Panc1 (cell line): ENCODE data around the gene LRCH1. TPM values are rescaled to one million over a fixed set of nuclear protein-coding genes. Genes with fewer than 3 reads are reported as not detected.

ENCODE experiments used
- ATAC-seq: fragments of 200-7000 bp; cut with Tn5 transposase; 2 replicates; pipeline ENCODE4 v1.9.1; 2020; ENCODE audit warnings: mild to moderate bottlenecking, moderate library complexity
- BruUV-seq: library from RNA; stranded (reverse); fragments of 400-500 nt; replicated peaks from 2 replicates; lab custom pipeline; 2021; lab: Mats Ljungman, UMichigan
- CTCF ChIA-PET: fragments of 300-600 bp; sonication (Branson Sonifier 250); formaldehyde crosslinking; loops from one replicate; lab custom pipeline; 2022; ENCODE audit warnings: antibody characterized with exemption; lab: Charles Lee
- POLR2A ChIA-PET: fragments of 300-600 bp; sonication (Branson Sonifier 250); formaldehyde crosslinking; loops from one replicate; lab custom pipeline; 2022; ENCODE audit warnings: antibody characterized with exemption; lab: Charles Lee
- DNase-seq: peaks from one replicate; pipeline ENCODE4 v3.0.0-alpha.2; 2010; ENCODE audit warnings: low read depth, low spot score
- H3K27ac ChIP-seq: 2 replicates; pipeline ENCODE4 v1.5.1; 2011; ENCODE audit warnings: mild to moderate bottlenecking, low read length, inconsistent platforms
- H3K27me3 ChIP-seq: fragments of 200-500 bp; sonication (Bioruptor generic); 2 replicates; pipeline ENCODE4 v1.6.0; 2014; ENCODE audit warnings: low read length, inconsistent platforms; ENCODE audit not compliant: control insufficient read depth, insufficient read depth
- H3K36me3 ChIP-seq: fragments of 200-500 bp; sonication (Bioruptor generic); 2 replicates; pipeline ENCODE4 v1.5.1; 2014; ENCODE audit warnings: inconsistent platforms, mild to moderate bottlenecking, low read length, moderate library complexity; ENCODE audit not compliant: control insufficient read depth, insufficient read depth
- H3K4me1 ChIP-seq: 2 replicates; pipeline ENCODE4 v1.5.1; 2011; ENCODE audit warnings: inconsistent platforms, mild to moderate bottlenecking, low read length, moderate library complexity; ENCODE audit not compliant: control insufficient read depth, insufficient read depth
- H3K4me3 ChIP-seq, 2 experiments: 2 replicates each; pipeline ENCODE4 v1.5.1; 2011 to 2012; ENCODE audit warnings: low read depth in 2 of 2, low read length in 2 of 2, mild to moderate bottlenecking in 2 of 2, inconsistent platforms in 1 of 2, moderate library complexity in 1 of 2
- H3K9me3 ChIP-seq: fragments of 200-500 bp; sonication (Bioruptor generic); 2 replicates; pipeline ENCODE4 v1.5.1; 2014; ENCODE audit warnings: low read depth, mild to moderate bottlenecking, inconsistent platforms, low read length, moderate library complexity; ENCODE audit not compliant: control insufficient read depth, insufficient read depth
- POLR2AphosphoS5 ChIP-seq: IDR thresholded peaks from 2 replicates; pipeline ENCODE4 v1.6.1; 2012; ENCODE audit warnings: mild to moderate bottlenecking, low read depth, low read length, moderate library complexity
- REST ChIP-seq, 2 experiments: IDR thresholded peaks; 2 replicates each; pipeline ENCODE4 v1.6.1; 2011 to 2012; ENCODE audit warnings: low read depth in 2 of 2, control low read depth in 1 of 2, low read length in 1 of 2, mild to moderate bottlenecking in 1 of 2, moderate library complexity in 1 of 2; ENCODE audit not compliant: insufficient read depth in 1 of 2
- SIN3A ChIP-seq: IDR thresholded peaks from 2 replicates; pipeline ENCODE4 v1.6.1; 2012; ENCODE audit warnings: low read depth, mild to moderate bottlenecking, low read length, moderate library complexity, borderline replicate concordance; ENCODE audit not compliant: insufficient read depth
- TCF7L2 ChIP-seq: IDR thresholded peaks from 2 replicates; pipeline ENCODE4 v1.6.1; 2011; ENCODE audit warnings: mild to moderate bottlenecking, low read depth, low read length, inconsistent platforms
- in situ Hi-C: cut with HindIII; loops from 2 replicates; pipeline ENCODE4 v1.10.0; 2016; ENCODE audit warnings: low sequenced_read_pairs, low pct_unique_long_range_greater_than_20kb
- intact Hi-C: fragments of 100-400 bp; cut with micrococcal nuclease; formaldehyde crosslinking; loops from one replicate; pipeline ENCODE4 v1.10.0; 2022; ENCODE audit not compliant: unreplicated experiment
- total RNA-seq: library from RNA; stranded (reverse); gene quantifications from one replicate; pipeline ENCODE4 v1.2.1, GENCODE V29; 2021; ENCODE audit not compliant: unreplicated experiment
- TF ChIP-seq, protein P1 (sequence below): fragments of 450-650 bp; IDR thresholded peaks from 2 replicates; pipeline ENCODE4 v1.5.1; 2017; ENCODE audit warnings: mild to moderate bottlenecking

The LRCH1 gene
- total RNA-seq, 1 experiment from 2014 or later = 7.9 TPM

GRCh38 chr13:46519182-46519581, 33.8 kb upstream of the LRCH1 start:
- intact Hi-C loops = no loop called here
- no peak for DNase-seq
- no peak for ATAC-seq
- ChIA-PET CTCF (no interaction called here), POLR2A (no interaction called here)
- Histone ChIP-seq H3K27me3 (no peaks in the 10 kb centered on the region), H3K36me3 (no peaks in the 10 kb centered on the region), H3K27ac (no peak overlapping the region), H3K4me3 (no peak overlapping the region), H3K4me1 (no peaks in the 10 kb centered on the region), H3K9me3 (no peaks in the 10 kb centered on the region)
- in situ Hi-C loops = no loop called here
- TF ChIP-seq POLR2AphosphoS5 (no peak), TCF7L2 (no peak), SIN3A (no peak), REST (IDR thresholded peaks at IDR 0.05; ENCODE audit: insufficient read depth in 1 of 2, low read depth in 2 of 2, low read length in 1 of 2) (no peak)
- TF ChIP-seq, protein P1, sequence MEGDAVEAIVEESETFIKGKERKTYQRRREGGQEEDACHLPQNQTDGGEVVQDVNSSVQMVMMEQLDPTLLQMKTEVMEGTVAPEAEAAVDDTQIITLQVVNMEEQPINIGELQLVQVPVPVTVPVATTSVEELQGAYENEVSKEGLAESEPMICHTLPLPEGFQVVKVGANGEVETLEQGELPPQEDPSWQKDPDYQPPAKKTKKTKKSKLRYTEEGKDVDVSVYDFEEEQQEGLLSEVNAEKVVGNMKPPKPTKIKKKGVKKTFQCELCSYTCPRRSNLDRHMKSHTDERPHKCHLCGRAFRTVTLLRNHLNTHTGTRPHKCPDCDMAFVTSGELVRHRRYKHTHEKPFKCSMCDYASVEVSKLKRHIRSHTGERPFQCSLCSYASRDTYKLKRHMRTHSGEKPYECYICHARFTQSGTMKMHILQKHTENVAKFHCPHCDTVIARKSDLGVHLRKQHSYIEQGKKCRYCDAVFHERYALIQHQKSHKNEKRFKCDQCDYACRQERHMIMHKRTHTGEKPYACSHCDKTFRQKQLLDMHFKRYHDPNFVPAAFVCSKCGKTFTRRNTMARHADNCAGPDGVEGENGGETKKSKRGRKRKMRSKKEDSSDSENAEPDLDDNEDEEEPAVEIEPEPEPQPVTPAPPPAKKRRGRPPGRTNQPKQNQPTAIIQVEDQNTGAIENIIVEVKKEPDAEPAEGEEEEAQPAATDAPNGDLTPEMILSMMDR = no peak
- BruUV-seq = no TSS peak

- no TSS peak for BruUV-seq
- ChIA-PET CTCF (no interaction called here), POLR2A (no interaction called here)
- no peak overlapping the region for H3K27ac ChIP-seq
- no peak overlapping the region for H3K4me3 ChIP-seq
- H3K9me3 ChIP-seq = no peaks in the 10 kb centered on the region
- in situ Hi-C loops (no loop called here), intact Hi-C loops (no loop called here)
- TF ChIP-seq REST (IDR thresholded peaks at IDR 0.05; ENCODE audit: insufficient read depth in 1 of 2, low read depth in 2 of 2, low read length in 1 of 2) = no peak
- no peak for TF ChIP-seq TCF7L2
- no peak for TF ChIP-seq SIN3A
- H3K27me3 ChIP-seq = no peaks in the 10 kb centered on the region
- no peak for ATAC-seq
- H3K4me1 ChIP-seq = no peaks in the 10 kb centered on the region
- DNase-seq = no peak
- H3K36me3 ChIP-seq = no peaks in the 10 kb centered on the region
Observed at GRCh38 chr13:46520166-46520565, 32.8 kb upstream of the LRCH1 start.
